PC-9 (cell line): ENCODE results near the gene CYP3A7.

Experiments
- CTCF ChIP-seq: fragments of 200-600 bp; sonication (generic); conservative IDR thresholded peaks from 2 replicates; pipeline ENCODE4 v1.6.1; 2017; ENCODE audit warnings: mixed run types, antibody characterized with exemption, mild to moderate bottlenecking, moderate library complexity
- EZH2 ChIP-seq: fragments of 200-600 bp; sonication (generic); IDR thresholded peaks from 2 replicates; pipeline ENCODE4 v1.8.0; 2017; ENCODE audit warnings: antibody characterized with exemption, low read depth

DNA sequence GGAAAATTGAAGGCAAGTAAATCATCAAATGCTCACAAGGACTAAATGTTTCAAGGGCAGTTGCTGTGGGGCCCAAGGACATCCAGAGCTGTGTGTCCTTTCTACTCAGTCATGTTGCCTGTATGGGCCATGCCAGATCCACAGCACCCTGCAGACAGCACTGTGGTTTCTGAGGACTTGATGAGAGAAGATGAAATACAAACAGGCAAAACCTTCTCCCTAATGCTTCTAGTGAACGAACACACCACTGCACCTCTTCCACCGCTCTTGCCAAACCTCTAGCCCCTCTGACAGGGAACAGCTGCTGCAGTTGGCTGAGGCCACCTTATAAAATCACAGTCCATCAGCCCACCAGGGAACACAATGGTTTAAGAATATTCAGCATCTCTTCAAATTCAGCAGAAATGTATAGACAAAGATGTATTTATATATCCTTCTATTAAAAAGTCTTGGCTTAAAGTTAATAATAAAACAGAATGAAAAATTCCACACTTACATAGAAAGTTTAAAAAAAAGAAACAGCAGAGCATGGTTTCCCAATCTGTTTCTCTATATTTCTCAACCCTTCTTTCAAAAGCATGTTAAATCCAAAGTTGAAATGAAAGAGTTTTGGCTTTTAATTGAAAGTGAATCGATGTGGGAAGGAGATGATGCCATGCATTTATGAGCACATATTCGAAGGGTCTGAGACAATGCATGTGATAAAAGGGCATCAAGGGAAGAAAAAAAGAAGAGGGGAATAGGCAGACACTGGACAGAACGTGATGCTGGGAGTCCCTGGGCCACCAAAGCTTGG is 14.0 kb downstream of the CYP3A7 start:
- TF ChIP-seq EZH2 (no peak), CTCF (no peak)
